CD4-positive, alpha-beta T cell (primary cell): Measurements from ENCODE around the gene PTPRE. TPM values are rescaled to one million over a fixed set of nuclear protein-coding genes. Genes with fewer than 3 reads are reported as not detected.

ENCODE experiments used
- ATAC-seq: fragments of 200-7000 bp; cut with Tn5 transposase; one replicate; pipeline ENCODE4 v1.10.0; 2022; ENCODE audit warnings: mild to moderate bottlenecking; ENCODE audit not compliant: poor library complexity
- CTCF ChIA-PET: fragments of 350-600 bp; sonication (Branson Sonifier 250); formaldehyde crosslinking; loops from one replicate; lab custom pipeline; 2021; ENCODE audit warnings: antibody characterized with exemption, inconsistent platforms; lab: Charles Lee
- POLR2A ChIA-PET: fragments of 350-600 bp; sonication (Branson Sonifier 250); formaldehyde crosslinking; loops from one replicate; lab custom pipeline; 2021; ENCODE audit warnings: antibody characterized with exemption, inconsistent platforms; lab: Charles Lee
- DNase-seq, 14 experiments: peaks; one replicate each; pipeline ENCODE4 v3.0.0-alpha.2; 2013 to 2020; ENCODE audit warnings: mixed read lengths in 2 of 14
- H3K27ac ChIP-seq, 2 donors: one replicate each; pipeline versions ENCODE4 v1.5.1 to v1.7.0; 2013; ENCODE audit warnings: low read length in 2 of 2, low read depth in 1 of 2, mild to moderate bottlenecking in 1 of 2
- H3K27me3 ChIP-seq, 2 experiments: 1 replicate in 1 of 2; 2 replicates in 1 of 2; pipeline versions ENCODE4 v1.6.1 to v1.7.0; 2013; ENCODE audit warnings: low read length in 2 of 2, control low read depth in 1 of 2, mild to moderate bottlenecking in 1 of 2, moderate library complexity in 1 of 2; ENCODE audit not compliant: insufficient read depth in 2 of 2, control insufficient read depth in 1 of 2
- H3K36me3 ChIP-seq: one replicate; pipeline ENCODE4 v1.6.1; 2013; ENCODE audit warnings: low read length, control low read depth; ENCODE audit not compliant: insufficient read depth
- H3K4me1 ChIP-seq: one replicate; pipeline ENCODE4 v1.6.1; 2013; ENCODE audit warnings: low read length, control low read depth; ENCODE audit not compliant: insufficient read depth
- H3K4me3 ChIP-seq: one replicate; pipeline ENCODE4 v1.5.1; 2013; ENCODE audit warnings: mild to moderate bottlenecking, low read length, moderate library complexity
- H3K9me3 ChIP-seq, 2 experiments: 1 replicate in 1 of 2; 2 replicates in 1 of 2; pipeline versions ENCODE4 v1.6.1 to v1.7.0; 2013; ENCODE audit warnings: low read length in 2 of 2, mild to moderate bottlenecking in 2 of 2, control low read depth in 1 of 2, moderate library complexity in 1 of 2; ENCODE audit not compliant: control insufficient read depth in 1 of 2, insufficient read depth in 1 of 2
- H3K27ac Mint-ChIP-seq: one replicate; pipeline ENCODE4 v1.8.0; 2020; ENCODE audit warnings: mixed read lengths
- H3K27me3 Mint-ChIP-seq: one replicate; pipeline ENCODE4 v1.8.0; 2021; ENCODE audit warnings: mixed read lengths
- H3K36me3 Mint-ChIP-seq: one replicate; pipeline ENCODE4 v1.8.0; 2021; ENCODE audit warnings: low read depth, mixed read lengths
- H3K4me1 Mint-ChIP-seq: one replicate; pipeline ENCODE4 v1.8.0; 2021; ENCODE audit warnings: low read depth, mixed read lengths
- H3K4me3 Mint-ChIP-seq: one replicate; pipeline ENCODE4 v1.8.0; 2020; ENCODE audit warnings: mild to moderate bottlenecking, mixed read lengths
- H3K9me3 Mint-ChIP-seq: one replicate; pipeline ENCODE4 v1.8.0; 2020; ENCODE audit warnings: mixed read lengths
- CTCF ChIP-seq: fragments of 200-600 bp; IDR thresholded peaks from one replicate; pipeline ENCODE4 v1.8.0; 2022; ENCODE audit warnings: antibody characterized with exemption, mild to moderate bottlenecking
- intact Hi-C, 2 experiments: fragments of 100-400 bp; cut with DNase I in 1 of 2; cut with micrococcal nuclease in 1 of 2; formaldehyde crosslinking; loops; one replicate each; pipeline versions ENCODE4 v1.15.1 to v1.9.0; 2023 to 2025; cut with DNase I, micrococcal nuclease
- total RNA-seq, 174 experiments: library from RNA in 2 of 174; stranded (reverse) in 2 of 174; gene quantifications; one replicate each; pipeline ENCODE4 v1.2.3 and lab custom pipeline; 2021 to 2026

The PTPRE gene
- total RNA-seq, 2 experiments from 2014 or later, result 47.6 to 55.1 TPM

- DNase-seq, result no peak
- Histone ChIP-seq H3K4me3 (no peak overlapping the region), H3K27me3 (no peaks in the 10 kb centered on the region), H3K27ac (peak overlapping the region; percentile 70 to 86), H3K9me3 (no peaks in the 10 kb centered on the region), H3K4me1 (peaks cover 48% of the 10 kb centered on the region), H3K36me3 (peaks cover 11% of the 10 kb centered on the region)
- peak overlapping the region; percentile 63 for H3K4me3 Mint-ChIP-seq
- H3K27me3 Mint-ChIP-seq, result no peaks in the 10 kb centered on the region
- H3K27ac Mint-ChIP-seq, result peak overlapping the region; percentile 96
- no peak for ATAC-seq
- CTCF ChIA-PET, result interaction anchor here (1.5 to 1.6 kb wide), 2 partner anchors 11 to 24 kb away, joined by 4 to 5 read pairs; no protein-coding TSS in a partner anchor
- no peaks in the 10 kb centered on the region for H3K9me3 Mint-ChIP-seq
- no peak for TF ChIP-seq CTCF
- H3K4me1 Mint-ChIP-seq, result peaks cover 44% of the 10 kb centered on the region
- H3K36me3 Mint-ChIP-seq, result peaks cover 36% of the 10 kb centered on the region
- intact Hi-C loops, result loop anchor here in 1 of 2 experiments (2.0 to 10.0 kb wide), 2 partner anchors 17 to 1419 kb away; partner anchors contain the start of gene MGMT
- POLR2A ChIA-PET, result interaction anchor here (1.0 kb wide), 1 partner anchor 17 kb away, joined by 6 read pairs; no protein-coding TSS in a partner anchor
Measured at GRCh38 chr10:128045833-128046120, 138.9 kb downstream of the PTPRE start.

- Mint-ChIP-seq H3K9me3 (no peaks in the 10 kb centered on the region), H3K36me3 (peaks cover 40% of the 10 kb centered on the region), H3K4me1 (peaks cover 49% of the 10 kb centered on the region), H3K4me3 (peak overlapping the region; percentile 91), H3K27ac (peak overlapping the region; percentile 96), H3K27me3 (no peaks in the 10 kb centered on the region)
- Histone ChIP-seq H3K27ac (peak overlapping the region; percentile 70 to 86), H3K27me3 (no peaks in the 10 kb centered on the region), H3K9me3 (no peaks in the 10 kb centered on the region), H3K36me3 (peaks cover 17% of the 10 kb centered on the region), H3K4me1 (peaks cover 53% of the 10 kb centered on the region), H3K4me3 (peak overlapping the region; percentile 67)
- no peak for TF ChIP-seq CTCF
- CTCF ChIA-PET, result interaction anchor here (0.9 to 3.1 kb wide), 5 partner anchors 16 to 139 kb away, joined by 3 to 24 read pairs (median 4); partner anchors contain the start of gene PTPRE
- POLR2A ChIA-PET, result interaction anchor here (1.1 to 3.9 kb wide), 4 partner anchors 12 to 97 kb away, joined by 3 to 112 read pairs (median 15); no protein-coding TSS in a partner anchor
- DNase-seq (no peak), ATAC-seq (no peak)
- intact Hi-C loops, result loop anchor here in 1 of 2 experiments (2.0 to 10.0 kb wide), 2 partner anchors 16 to 1418 kb away; partner anchors contain the start of gene MGMT
Measured at GRCh38 chr10:128046156-128046952, 139.5 kb downstream of the PTPRE start.

GRCh38 chr10:128046953-128047290 lies 140.0 kb downstream of the PTPRE start:
- intact Hi-C loops, result loop anchor here (1.0 to 10.0 kb wide), 4 partner anchors 16 to 1418 kb away; partner anchors contain the start of gene MGMT (in 1 of the 2)
- peaks cover 22% of the 10 kb centered on the region for H3K36me3 ChIP-seq
- peak overlapping the region; percentile 96 for H3K27ac Mint-ChIP-seq
- H3K27ac ChIP-seq, result peak overlapping the region; percentile 70 to 86
- no peaks in the 10 kb centered on the region for H3K27me3 ChIP-seq
- peaks cover 46% of the 10 kb centered on the region for H3K36me3 Mint-ChIP-seq
- H3K4me3 Mint-ChIP-seq, result peak overlapping the region; percentile 91
- H3K27me3 Mint-ChIP-seq, result no peaks in the 10 kb centered on the region
- no peaks in the 10 kb centered on the region for H3K9me3 ChIP-seq
- peaks cover 59% of the 10 kb centered on the region for H3K4me1 ChIP-seq
- ChIA-PET POLR2A (interaction anchor here (1.0 to 3.9 kb wide), 6 partner anchors 12 to 96 kb away, joined by 3 to 112 read pairs (median 9); partner anchors contain the start of gene MKI67), CTCF (interaction anchor here (0.9 to 3.1 kb wide), 6 partner anchors 12 to 165 kb away, joined by 3 to 24 read pairs (median 10); partner anchors contain the start of gene PTPRE)
- H3K9me3 Mint-ChIP-seq, result no peaks in the 10 kb centered on the region
- peaks cover 49% of the 10 kb centered on the region for H3K4me1 Mint-ChIP-seq
- ATAC-seq (no peak), DNase-seq (no peak)
- peak overlapping the region; percentile 67 for H3K4me3 ChIP-seq
- no peak for TF ChIP-seq CTCF
